ENCODE results near the gene FDX1. TPM values are rescaled to one million over a fixed set of nuclear protein-coding genes. Genes with fewer than 3 reads are reported as not detected.
A peak's percentile ranks its signal among the peaks of the same experiment; 100 is the strongest.

The FDX1 gene
- total RNA-seq, 6 experiments from 2014 or later: 7.3 to 10.3 (median 9.5) TPM

DNA sequence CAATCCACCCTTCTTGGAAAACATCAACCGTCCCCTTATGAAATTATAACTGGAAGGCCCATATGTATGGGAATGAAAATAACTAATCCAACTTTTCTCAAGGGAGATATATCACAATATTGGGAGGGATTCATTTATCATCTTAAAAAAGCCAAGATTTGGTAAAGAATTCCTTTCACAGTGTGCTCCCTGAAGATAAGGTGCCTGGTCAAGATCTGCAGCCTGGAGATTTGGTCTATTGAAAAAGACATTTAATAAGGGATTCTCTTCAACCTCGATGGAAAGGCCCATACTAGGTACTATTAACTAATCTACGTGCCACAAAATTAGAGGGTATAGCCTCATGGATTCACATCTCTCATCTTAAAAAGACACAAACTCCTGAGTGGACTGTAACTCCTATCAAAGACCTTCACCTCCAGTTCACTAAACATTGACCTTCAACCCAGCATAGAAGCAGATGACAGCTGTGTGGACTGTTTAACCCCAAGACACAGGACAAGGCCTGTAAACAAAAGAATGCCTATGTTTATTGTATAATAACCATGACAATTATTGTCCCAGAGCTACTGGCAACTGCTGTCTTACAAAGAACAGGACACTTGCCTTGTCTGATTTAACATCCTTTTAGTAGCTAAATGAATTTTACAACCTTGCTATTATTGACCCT lies 4.8 kb upstream of the FDX1 start:
- H3K4me3 Mint-ChIP-seq: no peak overlapping the region
- DNase-seq: no peak
- H3K9me3 Mint-ChIP-seq: peaks cover 9% of the 10 kb centered on the region; the same call in 1 of the 2 replicates
- TF ChIP-seq, protein P1, sequence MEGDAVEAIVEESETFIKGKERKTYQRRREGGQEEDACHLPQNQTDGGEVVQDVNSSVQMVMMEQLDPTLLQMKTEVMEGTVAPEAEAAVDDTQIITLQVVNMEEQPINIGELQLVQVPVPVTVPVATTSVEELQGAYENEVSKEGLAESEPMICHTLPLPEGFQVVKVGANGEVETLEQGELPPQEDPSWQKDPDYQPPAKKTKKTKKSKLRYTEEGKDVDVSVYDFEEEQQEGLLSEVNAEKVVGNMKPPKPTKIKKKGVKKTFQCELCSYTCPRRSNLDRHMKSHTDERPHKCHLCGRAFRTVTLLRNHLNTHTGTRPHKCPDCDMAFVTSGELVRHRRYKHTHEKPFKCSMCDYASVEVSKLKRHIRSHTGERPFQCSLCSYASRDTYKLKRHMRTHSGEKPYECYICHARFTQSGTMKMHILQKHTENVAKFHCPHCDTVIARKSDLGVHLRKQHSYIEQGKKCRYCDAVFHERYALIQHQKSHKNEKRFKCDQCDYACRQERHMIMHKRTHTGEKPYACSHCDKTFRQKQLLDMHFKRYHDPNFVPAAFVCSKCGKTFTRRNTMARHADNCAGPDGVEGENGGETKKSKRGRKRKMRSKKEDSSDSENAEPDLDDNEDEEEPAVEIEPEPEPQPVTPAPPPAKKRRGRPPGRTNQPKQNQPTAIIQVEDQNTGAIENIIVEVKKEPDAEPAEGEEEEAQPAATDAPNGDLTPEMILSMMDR (IDR thresholded peaks at IDR 0.05): no peak
- no peak overlapping the region for H3K27ac Mint-ChIP-seq
- H3K36me3 Mint-ChIP-seq (ENCODE audit: low read depth): no peaks in the 10 kb centered on the region
- H3K27me3 Mint-ChIP-seq (ENCODE audit: insufficient read depth): no peaks in the 10 kb centered on the region; the same call in 1 of the 2 replicates
- H3K4me1 Mint-ChIP-seq (ENCODE audit: low read depth): peaks cover 21% of the 10 kb centered on the region

DNA sequence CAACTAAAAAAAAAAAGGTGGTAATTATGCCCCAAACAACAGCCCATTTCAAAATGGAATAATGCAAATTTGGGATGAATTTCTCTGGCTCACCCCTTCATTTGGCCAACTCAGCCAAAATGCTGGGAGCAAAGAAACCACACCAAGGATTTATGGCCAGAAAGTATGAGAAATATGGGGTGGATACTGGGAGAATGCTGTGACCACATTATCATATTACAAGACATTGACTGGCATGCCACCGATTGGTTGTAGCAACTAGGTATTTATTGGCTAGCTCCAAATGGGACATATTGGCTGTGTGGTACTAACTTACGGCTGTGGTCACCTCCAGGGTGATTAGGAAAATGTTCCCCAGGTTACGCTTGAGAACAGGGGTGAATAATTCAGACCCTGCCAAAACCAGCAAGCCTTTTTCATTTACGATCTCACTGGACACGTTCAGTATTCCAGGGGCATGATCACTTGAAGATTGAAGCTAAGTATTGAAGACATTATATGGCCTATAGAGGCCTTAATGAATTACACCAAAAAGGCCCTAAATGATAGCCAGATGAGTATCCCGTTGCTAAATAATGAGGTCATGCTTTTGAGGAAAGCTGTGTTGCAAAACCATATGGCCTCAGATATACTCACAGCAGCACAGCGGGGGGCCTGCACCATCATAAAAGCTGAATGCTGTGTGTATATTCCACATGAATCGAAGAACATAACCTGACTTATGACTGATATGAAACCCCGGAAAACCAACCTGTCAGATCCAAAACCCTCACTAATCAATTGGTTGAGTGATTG lies 3.8 kb upstream of the FDX1 start:
- Mint-ChIP-seq H3K36me3 (ENCODE audit: low read depth) (no peaks in the 10 kb centered on the region; the same call in 1 of the 2 replicates), H3K27ac (peak overlapping the region; percentile 87), H3K4me1 (ENCODE audit: low read depth) (peaks cover 23% of the 10 kb centered on the region), H3K4me3 (peak overlapping the region; percentile 41; the same call in 1 of the 2 replicates), H3K27me3 (ENCODE audit: insufficient read depth) (no peaks in the 10 kb centered on the region; the same call in 1 of the 2 replicates), H3K9me3 (peaks cover 5% of the 10 kb centered on the region; the same call in 1 of the 2 replicates)
- TF ChIP-seq, protein P1 (IDR thresholded peaks at IDR 0.05): no peak
- peak; percentile 67 for DNase-seq

DNA sequence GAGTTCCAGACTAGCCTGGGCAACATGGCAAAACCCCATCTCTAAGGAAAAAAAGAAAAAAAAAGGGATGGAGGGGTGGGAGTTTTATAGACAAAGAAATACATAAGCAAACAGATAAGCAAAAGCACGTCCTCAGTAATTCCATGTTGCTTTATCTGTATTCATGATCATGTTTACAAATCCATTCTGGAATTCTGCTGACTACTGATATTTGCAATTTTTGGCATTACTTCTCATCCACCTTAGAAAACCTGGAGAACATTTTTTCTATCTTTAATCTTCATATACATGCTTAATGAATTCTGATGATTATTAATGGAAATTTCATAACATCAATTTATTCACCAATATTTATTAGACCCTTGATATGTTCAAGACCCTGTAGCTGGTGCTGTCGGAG lies 1.7 kb upstream of the FDX1 start:
- no peaks in the 10 kb centered on the region; the same call in 1 of the 2 replicates for H3K36me3 Mint-ChIP-seq (ENCODE audit: low read depth)
- peaks cover 43% of the 10 kb centered on the region for H3K4me1 Mint-ChIP-seq (ENCODE audit: low read depth)
- peaks cover 2% of the 10 kb centered on the region for H3K27me3 Mint-ChIP-seq (ENCODE audit: insufficient read depth)

DNA sequence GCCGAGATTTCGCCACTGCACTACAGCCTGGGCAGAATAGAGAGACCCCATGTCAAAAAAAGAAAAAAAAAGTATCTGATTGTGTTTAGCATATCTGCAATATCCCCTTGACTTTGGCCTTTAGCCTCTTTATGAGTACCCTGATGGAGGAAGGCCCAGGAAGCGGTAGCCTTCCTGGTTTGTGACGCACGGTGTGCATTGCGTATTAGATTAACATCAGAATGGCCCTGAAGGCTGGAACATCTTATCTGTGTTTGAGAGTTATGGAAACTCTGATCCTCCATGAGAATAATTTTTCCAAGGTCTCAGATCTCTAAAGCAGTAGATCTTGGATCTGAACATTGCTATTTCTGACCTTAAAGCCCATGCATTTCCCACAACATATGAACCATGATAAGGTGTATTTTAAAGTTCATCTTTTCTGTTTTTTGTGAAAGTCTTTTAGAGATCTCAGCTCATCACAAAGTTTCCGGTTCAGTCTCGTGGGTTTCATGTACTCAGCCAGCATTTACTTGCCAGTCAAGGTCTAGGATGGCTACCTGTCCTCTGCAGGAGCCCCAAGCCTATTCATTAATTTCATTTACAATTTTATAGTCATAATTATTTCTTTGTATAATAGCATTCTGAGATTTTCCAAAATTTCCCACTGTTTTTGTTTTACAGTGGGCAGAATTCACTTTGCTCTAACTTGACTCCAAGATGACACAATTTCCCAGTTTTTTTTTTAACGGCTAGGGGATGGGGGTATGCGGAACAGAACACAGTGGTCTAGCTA lies 605 bp upstream of the FDX1 start:
- Mint-ChIP-seq H3K4me3 (peak overlapping the region; percentile 87), H3K27ac (peak overlapping the region; percentile 63), H3K9me3 (no peaks in the 10 kb centered on the region), H3K36me3 (ENCODE audit: low read depth) (no peaks in the 10 kb centered on the region; the same call in 1 of the 2 replicates), H3K4me1 (ENCODE audit: low read depth) (peaks cover 54% of the 10 kb centered on the region), H3K27me3 (ENCODE audit: insufficient read depth) (peaks cover 2% of the 10 kb centered on the region)
- no peak for DNase-seq
- TF ChIP-seq, protein P1 (IDR thresholded peaks at IDR 0.05): no peak

More for the DNA sequence above, 1.7 kb upstream of the FDX1 start:
- Mint-ChIP-seq H3K4me3 (no peak overlapping the region), H3K27ac (no peak overlapping the region), H3K9me3 (no peaks in the 10 kb centered on the region)
- TF ChIP-seq, protein P1 (IDR thresholded peaks at IDR 0.05): no peak
- DNase-seq: no peak
